ENCODE results near the gene CGN. TPM values are rescaled to one million over a fixed set of nuclear protein-coding genes. Genes with fewer than 3 reads are reported as not detected.

Gene CGN
- total RNA-seq, 1 donor from 2014 or later, result not detected

GRCh38 chr1:151512801-151513625, 1.8 kb downstream of the CGN start:
- H3K9me3 ChIP-seq, result no peaks in the 10 kb centered on the region
- no peak for TF ChIP-seq CTCF (IDR thresholded peaks at IDR 0.05)
- peaks cover 0 to 13% of the 10 kb centered on the region in 2 donors for H3K4me1 ChIP-seq
- no peak overlapping the region for H3K4me3 ChIP-seq
- intact Hi-C loops (cut with DNase I), result loop anchor here (5.0 kb wide), 1 partner anchor 71 kb away; no protein-coding TSS in a partner anchor
- H3K27me3 ChIP-seq, result no peaks in the 10 kb centered on the region
- DNase-seq (ENCODE audit: low spot score in 2 of 2), result no peak
- no peaks in the 10 kb centered on the region for H3K36me3 ChIP-seq
- H3K27ac ChIP-seq, result no peak overlapping the region

- Histone ChIP-seq H3K27ac (no peak overlapping the region), H3K27me3 (no peaks in the 10 kb centered on the region), H3K36me3 (no peaks in the 10 kb centered on the region), H3K4me3 (no peak overlapping the region), H3K4me1 (peaks cover 0 to 13% of the 10 kb centered on the region in 2 donors), H3K9me3 (no peaks in the 10 kb centered on the region)
- DNase-seq (ENCODE audit: low spot score in 2 of 2), result no peak
- no peak for TF ChIP-seq CTCF (IDR thresholded peaks at IDR 0.05)
- intact Hi-C loops (cut with DNase I), result loop anchor here (5.0 kb wide), 1 partner anchor 71 kb away; no protein-coding TSS in a partner anchor
Measured at GRCh38 chr1:151513626-151514121, 2.5 kb downstream of the CGN start.

GRCh38 chr1:151514366-151514765, 3.2 kb downstream of the CGN start:
- TF ChIP-seq CTCF (IDR thresholded peaks at IDR 0.05), result no peak

GRCh38 chr1:151515265-151515664, 4.1 kb downstream of the CGN start:
- DNase-seq (ENCODE audit: low spot score in 2 of 2), result no peak
- H3K9me3 ChIP-seq, result no peaks in the 10 kb centered on the region
- H3K27ac ChIP-seq, result no peak overlapping the region
- no peak for TF ChIP-seq CTCF (IDR thresholded peaks at IDR 0.05)
- H3K4me1 ChIP-seq, result peaks cover 0 to 13% of the 10 kb centered on the region in 2 donors
- H3K27me3 ChIP-seq, result no peaks in the 10 kb centered on the region
- intact Hi-C loops (cut with DNase I), result no loop called here
- no peaks in the 10 kb centered on the region for H3K36me3 ChIP-seq
- H3K4me3 ChIP-seq, result no peak overlapping the region

More at GRCh38 chr1:151514366-151514765, 3.2 kb downstream of the CGN start:
- Histone ChIP-seq H3K4me1 (peaks cover 0 to 13% of the 10 kb centered on the region in 2 donors), H3K27me3 (no peaks in the 10 kb centered on the region), H3K4me3 (no peak overlapping the region), H3K36me3 (no peaks in the 10 kb centered on the region), H3K9me3 (no peaks in the 10 kb centered on the region), H3K27ac (no peak overlapping the region)
- intact Hi-C loops (cut with DNase I), result loop anchor here (5.0 kb wide), 1 partner anchor 72 kb away; no protein-coding TSS in a partner anchor
- DNase-seq (ENCODE audit: low spot score in 2 of 2), result no peak

GRCh38 chr1:151516031-151516511, 4.9 kb downstream of the CGN start:
- Histone ChIP-seq H3K27ac (no peak overlapping the region), H3K27me3 (no peaks in the 10 kb centered on the region), H3K36me3 (no peaks in the 10 kb centered on the region), H3K4me3 (no peak overlapping the region), H3K9me3 (no peaks in the 10 kb centered on the region), H3K4me1 (peaks cover 0 to 13% of the 10 kb centered on the region in 2 donors)
- no peak for DNase-seq (ENCODE audit: low spot score in 2 of 2)
- intact Hi-C loops (cut with DNase I), result no loop called here
- TF ChIP-seq CTCF (IDR thresholded peaks at IDR 0.05), result no peak

Measured in ascending aorta (tissue), 2 donors.